IgD-negative memory B cell (primary cell): Measurements from ENCODE around the gene TFAP2A. TPM values are rescaled to one million over a fixed set of nuclear protein-coding genes. Genes with fewer than 3 reads are reported as not detected.

Experiments used
- polyA plus RNA-seq: library from polyadenylated mRNA; unstranded; fragments of 300-500 nt; fragmentation: Illumina TruSeq; gene quantifications from one replicate; pipeline ENCODE4 v1.2.3, GENCODE V29; 2021

The TFAP2A gene
- polyA plus RNA-seq, 1 donor from 2014 or later = not detected

Other genes with a start within 250 kb of the TFAP2A start
- gene GCNT2, start 106.3 kb upstream of the TFAP2A start, polyA plus RNA-seq = 6.0 TPM